CD14-positive monocyte (primary cell): ENCODE data around the gene RAG2. TPM values are rescaled to one million over a fixed set of nuclear protein-coding genes. Genes with fewer than 3 reads are reported as not detected.

ENCODE experiments used
- DNase-seq, 3 donors: peaks; one replicate each; pipeline ENCODE4 v3.0.0-alpha.2; 2011 to 2022
- H2AFZ ChIP-seq: 2 replicates; pipeline ENCODE4 v1.6.0; 2012; ENCODE audit warnings: mild to moderate bottlenecking, low read depth, low read length, inconsistent platforms; ENCODE audit not compliant: insufficient read depth, poor library complexity, severe bottlenecking
- H3K27ac ChIP-seq, 2 donors: 1 replicate in 1 of 2; 2 replicates in 1 of 2; pipeline ENCODE4 v1.5.1; 2012 to 2013; ENCODE audit warnings: low read length in 2 of 2, control low read depth in 1 of 2, inconsistent platforms in 1 of 2, low read depth in 1 of 2, mild to moderate bottlenecking in 1 of 2
- H3K27me3 ChIP-seq, 2 donors: one replicate each; pipeline versions ENCODE4 v1.6.0 to v1.6.1; 2011 to 2013; ENCODE audit warnings: low read length in 2 of 2; ENCODE audit not compliant: control insufficient read depth in 2 of 2, insufficient read depth in 2 of 2
- H3K36me3 ChIP-seq, 2 donors: replicated peaks in 1 of 2; 1 replicate in 1 of 2; 2 replicates in 1 of 2; pipeline versions ENCODE4 v1.5.1 to v1.6.1; 2012 to 2013; ENCODE audit warnings: low read length in 2 of 2, control low read depth in 1 of 2, inconsistent platforms in 1 of 2, mild to moderate bottlenecking in 1 of 2; ENCODE audit not compliant: insufficient read depth in 2 of 2, control insufficient read depth in 1 of 2
- H3K4me1 ChIP-seq, 2 donors: 1 replicate in 1 of 2; 2 replicates in 1 of 2; pipeline versions ENCODE4 v1.5.1 to v1.6.1; 2012 to 2013; ENCODE audit warnings: low read length in 2 of 2, control low read depth in 1 of 2, inconsistent platforms in 1 of 2, mild to moderate bottlenecking in 1 of 2, moderate library complexity in 1 of 2; ENCODE audit not compliant: insufficient read depth in 2 of 2, control insufficient read depth in 1 of 2
- H3K4me2 ChIP-seq: replicated peaks from 2 replicates; pipeline ENCODE3; 2012; ENCODE audit warnings: low read length, moderate library complexity, mild to moderate bottlenecking; ENCODE audit not compliant: poor library complexity, severe bottlenecking; ENCODE audit errors: extremely low read depth
- H3K4me3 ChIP-seq, 3 experiments: fragments of 200-600 bp in 1 of 3; sonication (generic) in 1 of 3; replicated peaks in 1 of 3; 1 replicate in 2 of 3; 2 replicates in 1 of 3; pipeline ENCODE4 v1.5.1; 2011 to 2013; ENCODE audit warnings: low read length in 3 of 3, mild to moderate bottlenecking in 3 of 3, control low read depth in 2 of 3, low read depth in 2 of 3, inconsistent platforms in 1 of 3, moderate library complexity in 1 of 3
- H3K79me2 ChIP-seq: 2 replicates; pipeline ENCODE4 v1.6.0; 2012; ENCODE audit warnings: mild to moderate bottlenecking, control low read depth, inconsistent platforms, low read length, moderate library complexity; ENCODE audit not compliant: insufficient read depth
- H3K9ac ChIP-seq: 2 replicates; pipeline ENCODE4 v1.6.0; 2017; ENCODE audit warnings: low read length, mild to moderate bottlenecking; ENCODE audit not compliant: insufficient read depth, poor library complexity, severe bottlenecking
- H3K9me3 ChIP-seq, 2 donors: replicated peaks in 1 of 2; 1 replicate in 1 of 2; 2 replicates in 1 of 2; pipeline versions ENCODE4 v1.5.1 to v1.6.1; 2012 to 2013; ENCODE audit warnings: low read length in 2 of 2, control low read depth in 1 of 2; ENCODE audit not compliant: control insufficient read depth in 1 of 2, insufficient read depth in 1 of 2
- H4K20me1 ChIP-seq: 2 replicates; pipeline ENCODE4 v1.6.0; 2012; ENCODE audit warnings: mild to moderate bottlenecking, low read length, control low read depth, moderate library complexity; ENCODE audit not compliant: insufficient read depth
- H3K27ac Mint-ChIP-seq, 7 donors: one replicate each; pipeline ENCODE4 v1.8.0; 2020; ENCODE audit warnings: mild to moderate bottlenecking in 7 of 7, mixed read lengths in 7 of 7, moderate library complexity in 6 of 7, inconsistent platforms in 2 of 7
- H3K27me3 Mint-ChIP-seq, 3 donors: one replicate each; pipeline ENCODE4 v1.8.0; 2021 to 2022; ENCODE audit warnings: low read depth in 3 of 3, mild to moderate bottlenecking in 3 of 3, mixed read lengths in 3 of 3, moderate library complexity in 3 of 3, inconsistent platforms in 1 of 3
- H3K36me3 Mint-ChIP-seq, 2 donors: one replicate each; pipeline ENCODE4 v1.8.0; 2020; ENCODE audit warnings: mixed read lengths in 2 of 2, inconsistent platforms in 1 of 2, mild to moderate bottlenecking in 1 of 2
- H3K4me1 Mint-ChIP-seq: one replicate; pipeline ENCODE4 v1.8.0; 2020; ENCODE audit warnings: mild to moderate bottlenecking, mixed read lengths
- H3K4me3 Mint-ChIP-seq, 2 donors: one replicate each; pipeline ENCODE4 v1.8.0; 2020; ENCODE audit warnings: mild to moderate bottlenecking in 2 of 2, mixed read lengths in 2 of 2, moderate library complexity in 1 of 2
- H3K9me3 Mint-ChIP-seq, 7 donors: one replicate each; pipeline ENCODE4 v1.8.0; 2020 to 2022; ENCODE audit warnings: mixed read lengths in 7 of 7, mild to moderate bottlenecking in 6 of 7, moderate library complexity in 6 of 7, inconsistent platforms in 2 of 7
- CTCF ChIP-seq: fragments of 200-600 bp; IDR thresholded peaks from one replicate; pipeline ENCODE4 v1.8.0; 2022; ENCODE audit warnings: antibody characterized with exemption, mild to moderate bottlenecking
- WGBS: methylation state at CpG from one replicate; pipeline ENCODE4 v1.1.5; 2013; ENCODE audit warnings: missing lambda C conversion rate; ENCODE audit not compliant: insufficient coverage; 5-methylcytosine and 5-hydroxymethylcytosine counted together
- intact Hi-C, 2 donors: fragments of 100-400 bp; cut with micrococcal nuclease; formaldehyde crosslinking; loops; one replicate each; pipeline versions ENCODE4 v1.15.0 to v1.15.1; 2023
- polyA plus RNA-seq, 3 donors: library from polyadenylated mRNA; depleted of rRNA in 1 of 3; unstranded in 2 of 3; stranded (reverse) in 1 of 3; fragments of 300-500 nt in 2 of 3; fragments of >200 nt in 1 of 3; fragmentation: Illumina TruSeq in 2 of 3; gene quantifications; 1 replicate in 2 of 3; 2 replicates in 1 of 3; pipeline ENCODE4 v1.2.3, GENCODE V29; 2012 to 2021

Gene RAG2
- polyA plus RNA-seq, 3 donors: not detected

- no peak for DNase-seq
- Histone ChIP-seq H4K20me1 (no peaks in the 10 kb centered on the region), H3K9ac (no peak overlapping the region), H3K27me3 (no peaks in the 10 kb centered on the region), H3K4me2 (no peak overlapping the region), H3K4me1 (no peaks in the 10 kb centered on the region), H3K4me3 (no peak overlapping the region), H2AFZ (no peak overlapping the region), H3K79me2 (no peaks in the 10 kb centered on the region), H3K27ac (no peak overlapping the region), H3K9me3 (no peaks in the 10 kb centered on the region), H3K36me3 (no peaks in the 10 kb centered on the region)
- intact Hi-C loops: no loop called here
- TF ChIP-seq CTCF: no peak
- Mint-ChIP-seq H3K9me3 (no peaks in the 10 kb centered on the region), H3K4me1 (peaks cover 6% of the 10 kb centered on the region), H3K27ac (no peak overlapping the region), H3K36me3 (no peaks in the 10 kb centered on the region), H3K4me3 (no peak overlapping the region), H3K27me3 (no peaks in the 10 kb centered on the region)
- 100% methylated on average over 1 of the region's 2 CpGs for WGBS
Observed at GRCh38 chr11:36627471-36627870, 29.4 kb upstream of the RAG2 start.

GRCh38 chr11:36627006-36627405 is 29.0 kb upstream of the RAG2 start:
- no peaks in the 10 kb centered on the region for H3K36me3 ChIP-seq
- intact Hi-C loops: no loop called here
- no peak for TF ChIP-seq CTCF
- Mint-ChIP-seq H3K27me3 (no peaks in the 10 kb centered on the region), H3K4me3 (no peak overlapping the region), H3K27ac (no peak overlapping the region), H3K9me3 (no peaks in the 10 kb centered on the region), H3K36me3 (no peaks in the 10 kb centered on the region), H3K4me1 (peaks cover 6% of the 10 kb centered on the region)
- H3K9ac ChIP-seq: no peak overlapping the region
- no peaks in the 10 kb centered on the region for H3K4me1 ChIP-seq
- no peak overlapping the region for H3K4me3 ChIP-seq
- H3K27me3 ChIP-seq: no peaks in the 10 kb centered on the region
- no peak overlapping the region for H3K4me2 ChIP-seq
- H3K27ac ChIP-seq: no peak overlapping the region
- H3K9me3 ChIP-seq: no peaks in the 10 kb centered on the region
- no peak overlapping the region for H2AFZ ChIP-seq
- WGBS: no CpG with 5 or more reads among the region's 1 CpG
- no peak for DNase-seq
- H4K20me1 ChIP-seq: no peaks in the 10 kb centered on the region
- H3K79me2 ChIP-seq: no peaks in the 10 kb centered on the region
